ENCODE measurements around the gene MACF1.

Gene MACF1

GRCh38 chr1:39173119-39173994 lies 31.1 kb upstream of the MACF1 start:
- no peak for TF ChIP-seq CTCF (IDR thresholded peaks at IDR 0.05; ENCODE audit: low read length, missing control alignments)
- H3K4me3 ChIP-seq (replicated peaks; ENCODE audit: low read depth, low read length): no peak overlapping the region
- DNase-seq (ENCODE audit: low read depth): no peak

GRCh38 chr1:39173995-39174380 lies 30.5 kb upstream of the MACF1 start:
- no peak for TF ChIP-seq CTCF (IDR thresholded peaks at IDR 0.05; ENCODE audit: low read length, missing control alignments)
- H3K4me3 ChIP-seq (replicated peaks; ENCODE audit: low read depth, low read length): no peak overlapping the region
- no peak for DNase-seq (ENCODE audit: low read depth)

GRCh38 chr1:39174390-39175081 lies 30.0 kb upstream of the MACF1 start:
- no peak for DNase-seq (ENCODE audit: low read depth)
- TF ChIP-seq CTCF (IDR thresholded peaks at IDR 0.05; ENCODE audit: low read length, missing control alignments): no peak
- H3K4me3 ChIP-seq (replicated peaks; ENCODE audit: low read depth, low read length): no peak overlapping the region

GRCh38 chr1:39177706-39178105 lies 26.8 kb upstream of the MACF1 start:
- no peak overlapping the region for H3K4me3 ChIP-seq (replicated peaks; ENCODE audit: low read depth, low read length)
- no peak for TF ChIP-seq CTCF (IDR thresholded peaks at IDR 0.05; ENCODE audit: low read length, missing control alignments)
- DNase-seq (ENCODE audit: low read depth): no peak

- no peak overlapping the region for H3K4me3 ChIP-seq (replicated peaks; ENCODE audit: low read depth, low read length)
- TF ChIP-seq CTCF (IDR thresholded peaks at IDR 0.05; ENCODE audit: low read length, missing control alignments): no peak
- peak; percentile 72 for DNase-seq (ENCODE audit: low read depth)
Measured at GRCh38 chr1:39178541-39179431, 25.7 kb upstream of the MACF1 start.

GRCh38 chr1:39181311-39181710 lies 23.2 kb upstream of the MACF1 start:
- H3K4me3 ChIP-seq (replicated peaks; ENCODE audit: low read depth, low read length): no peak overlapping the region
- DNase-seq (ENCODE audit: low read depth): no peak
- no peak for TF ChIP-seq CTCF (IDR thresholded peaks at IDR 0.05; ENCODE audit: low read length, missing control alignments)
